ENCODE results near the gene DOCK2.

- TF ChIP-seq, protein P1, sequence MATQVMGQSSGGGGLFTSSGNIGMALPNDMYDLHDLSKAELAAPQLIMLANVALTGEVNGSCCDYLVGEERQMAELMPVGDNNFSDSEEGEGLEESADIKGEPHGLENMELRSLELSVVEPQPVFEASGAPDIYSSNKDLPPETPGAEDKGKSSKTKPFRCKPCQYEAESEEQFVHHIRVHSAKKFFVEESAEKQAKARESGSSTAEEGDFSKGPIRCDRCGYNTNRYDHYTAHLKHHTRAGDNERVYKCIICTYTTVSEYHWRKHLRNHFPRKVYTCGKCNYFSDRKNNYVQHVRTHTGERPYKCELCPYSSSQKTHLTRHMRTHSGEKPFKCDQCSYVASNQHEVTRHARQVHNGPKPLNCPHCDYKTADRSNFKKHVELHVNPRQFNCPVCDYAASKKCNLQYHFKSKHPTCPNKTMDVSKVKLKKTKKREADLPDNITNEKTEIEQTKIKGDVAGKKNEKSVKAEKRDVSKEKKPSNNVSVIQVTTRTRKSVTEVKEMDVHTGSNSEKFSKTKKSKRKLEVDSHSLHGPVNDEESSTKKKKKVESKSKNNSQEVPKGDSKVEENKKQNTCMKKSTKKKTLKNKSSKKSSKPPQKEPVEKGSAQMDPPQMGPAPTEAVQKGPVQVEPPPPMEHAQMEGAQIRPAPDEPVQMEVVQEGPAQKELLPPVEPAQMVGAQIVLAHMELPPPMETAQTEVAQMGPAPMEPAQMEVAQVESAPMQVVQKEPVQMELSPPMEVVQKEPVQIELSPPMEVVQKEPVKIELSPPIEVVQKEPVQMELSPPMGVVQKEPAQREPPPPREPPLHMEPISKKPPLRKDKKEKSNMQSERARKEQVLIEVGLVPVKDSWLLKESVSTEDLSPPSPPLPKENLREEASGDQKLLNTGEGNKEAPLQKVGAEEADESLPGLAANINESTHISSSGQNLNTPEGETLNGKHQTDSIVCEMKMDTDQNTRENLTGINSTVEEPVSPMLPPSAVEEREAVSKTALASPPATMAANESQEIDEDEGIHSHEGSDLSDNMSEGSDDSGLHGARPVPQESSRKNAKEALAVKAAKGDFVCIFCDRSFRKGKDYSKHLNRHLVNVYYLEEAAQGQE (IDR thresholded peaks at IDR 0.05; ENCODE audit: insufficient read depth in 1 of 2, low read depth in 2 of 2, low read length in 1 of 2) = no peak
- TF ChIP-seq, protein P2, sequence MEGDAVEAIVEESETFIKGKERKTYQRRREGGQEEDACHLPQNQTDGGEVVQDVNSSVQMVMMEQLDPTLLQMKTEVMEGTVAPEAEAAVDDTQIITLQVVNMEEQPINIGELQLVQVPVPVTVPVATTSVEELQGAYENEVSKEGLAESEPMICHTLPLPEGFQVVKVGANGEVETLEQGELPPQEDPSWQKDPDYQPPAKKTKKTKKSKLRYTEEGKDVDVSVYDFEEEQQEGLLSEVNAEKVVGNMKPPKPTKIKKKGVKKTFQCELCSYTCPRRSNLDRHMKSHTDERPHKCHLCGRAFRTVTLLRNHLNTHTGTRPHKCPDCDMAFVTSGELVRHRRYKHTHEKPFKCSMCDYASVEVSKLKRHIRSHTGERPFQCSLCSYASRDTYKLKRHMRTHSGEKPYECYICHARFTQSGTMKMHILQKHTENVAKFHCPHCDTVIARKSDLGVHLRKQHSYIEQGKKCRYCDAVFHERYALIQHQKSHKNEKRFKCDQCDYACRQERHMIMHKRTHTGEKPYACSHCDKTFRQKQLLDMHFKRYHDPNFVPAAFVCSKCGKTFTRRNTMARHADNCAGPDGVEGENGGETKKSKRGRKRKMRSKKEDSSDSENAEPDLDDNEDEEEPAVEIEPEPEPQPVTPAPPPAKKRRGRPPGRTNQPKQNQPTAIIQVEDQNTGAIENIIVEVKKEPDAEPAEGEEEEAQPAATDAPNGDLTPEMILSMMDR (IDR thresholded peaks at IDR 0.05) = no peak
- TF ChIP-seq TCF7L2 (IDR thresholded peaks at IDR 0.05; ENCODE audit: low read depth, low read length) (no peak), POLR2AphosphoS5 (IDR thresholded peaks at IDR 0.05; ENCODE audit: low read depth, low read length) (no peak)
These were observed 560 bp downstream of the DOCK2 start for GRCh38 chr5:169637549-169638121.
